Epithelial cell of proximal tubule (primary cell): ENCODE measurements around the gene TSPYL6. TPM values are rescaled to one million over a fixed set of nuclear protein-coding genes. Genes with fewer than 3 reads are reported as not detected.
"Not testable (repeated sequence)": the region's sequence is repeated elsewhere in the genome, so short reads cannot be mapped to it uniquely, and the experiment has no call there.

ENCODE experiments used
- DNase-seq: peaks from one replicate; pipeline ENCODE4 v3.0.0-alpha.2; 2011; ENCODE audit warnings: low read depth
- H3K4me3 ChIP-seq: 2 replicates; pipeline ENCODE4 v1.5.1; 2011; ENCODE audit warnings: low read depth, mild to moderate bottlenecking, low read length
- total RNA-seq: library from RNA; depleted of rRNA; stranded (reverse); fragments of >200 nt; gene quantifications from 2 replicates; pipeline ENCODE4 v1.2.3, GENCODE V29; 2015
- TF ChIP-seq, protein P1 (sequence below): conservative IDR thresholded peaks from 2 replicates; pipeline ENCODE4 v1.5.1; 2012; ENCODE audit warnings: low read depth, mild to moderate bottlenecking, low read length

The TSPYL6 gene
- not detected in 2 replicates for total RNA-seq

DNA sequence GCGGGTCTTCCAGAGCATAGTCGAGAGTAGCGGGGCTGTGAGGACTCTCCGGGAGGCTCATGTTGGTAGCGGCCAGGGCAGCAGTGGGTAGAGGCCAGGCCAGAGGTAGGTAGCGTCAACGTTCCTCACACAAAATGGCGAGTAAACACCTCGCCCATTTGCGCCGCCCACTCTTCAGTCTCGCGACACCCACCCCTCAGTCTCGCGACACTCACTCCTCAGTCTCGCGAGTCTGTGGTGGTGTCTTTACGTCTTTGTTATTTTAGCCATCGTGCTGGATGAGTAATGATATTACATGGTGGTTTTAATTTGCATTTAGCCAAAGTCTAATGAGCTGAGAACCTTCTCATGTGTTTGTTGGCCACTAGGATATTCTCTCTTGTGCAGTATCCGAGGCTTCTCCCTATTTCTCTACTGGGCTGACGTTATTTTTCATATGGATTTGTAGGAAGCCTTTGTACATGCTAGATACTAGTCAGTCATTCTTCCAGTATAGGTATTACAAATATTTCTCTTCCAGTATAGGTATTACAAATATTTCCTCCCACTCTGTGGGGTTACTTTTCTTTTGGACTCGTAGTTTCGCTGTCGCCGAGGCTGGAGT, at the start of gene TSPYL6:
TSPYL6 (minus strand) TSS at position 139 of the 604 bp plus-strand sequence; CDS start at position 61, 78 bp downstream.
- TF ChIP-seq, protein P1, sequence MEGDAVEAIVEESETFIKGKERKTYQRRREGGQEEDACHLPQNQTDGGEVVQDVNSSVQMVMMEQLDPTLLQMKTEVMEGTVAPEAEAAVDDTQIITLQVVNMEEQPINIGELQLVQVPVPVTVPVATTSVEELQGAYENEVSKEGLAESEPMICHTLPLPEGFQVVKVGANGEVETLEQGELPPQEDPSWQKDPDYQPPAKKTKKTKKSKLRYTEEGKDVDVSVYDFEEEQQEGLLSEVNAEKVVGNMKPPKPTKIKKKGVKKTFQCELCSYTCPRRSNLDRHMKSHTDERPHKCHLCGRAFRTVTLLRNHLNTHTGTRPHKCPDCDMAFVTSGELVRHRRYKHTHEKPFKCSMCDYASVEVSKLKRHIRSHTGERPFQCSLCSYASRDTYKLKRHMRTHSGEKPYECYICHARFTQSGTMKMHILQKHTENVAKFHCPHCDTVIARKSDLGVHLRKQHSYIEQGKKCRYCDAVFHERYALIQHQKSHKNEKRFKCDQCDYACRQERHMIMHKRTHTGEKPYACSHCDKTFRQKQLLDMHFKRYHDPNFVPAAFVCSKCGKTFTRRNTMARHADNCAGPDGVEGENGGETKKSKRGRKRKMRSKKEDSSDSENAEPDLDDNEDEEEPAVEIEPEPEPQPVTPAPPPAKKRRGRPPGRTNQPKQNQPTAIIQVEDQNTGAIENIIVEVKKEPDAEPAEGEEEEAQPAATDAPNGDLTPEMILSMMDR: no peak
- DNase-seq: no peak
- H3K4me3 ChIP-seq: no peak within 1 kb of the TSS

DNA sequence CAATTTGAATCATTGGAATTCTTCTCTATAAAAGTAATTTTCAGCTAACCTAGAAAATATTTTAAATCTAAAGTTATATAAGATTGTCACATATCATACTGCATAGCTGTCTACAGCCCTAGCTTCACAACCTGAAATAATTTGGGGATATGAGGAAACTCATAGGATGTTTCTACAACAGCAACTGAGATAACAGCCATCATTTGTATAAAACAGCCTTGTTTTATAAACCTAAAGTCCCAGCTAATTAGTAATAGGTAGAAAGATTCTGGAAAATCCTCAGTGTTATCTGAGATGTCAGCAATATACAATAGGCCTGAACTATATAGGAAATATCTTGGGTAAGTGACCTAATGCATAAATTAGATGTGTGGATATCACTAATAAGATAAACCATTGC, 47.6 kb upstream of the TSPYL6 start:
- no peak overlapping the region for H3K4me3 ChIP-seq
- TF ChIP-seq, protein P1: no peak
- DNase-seq: no peak

DNA sequence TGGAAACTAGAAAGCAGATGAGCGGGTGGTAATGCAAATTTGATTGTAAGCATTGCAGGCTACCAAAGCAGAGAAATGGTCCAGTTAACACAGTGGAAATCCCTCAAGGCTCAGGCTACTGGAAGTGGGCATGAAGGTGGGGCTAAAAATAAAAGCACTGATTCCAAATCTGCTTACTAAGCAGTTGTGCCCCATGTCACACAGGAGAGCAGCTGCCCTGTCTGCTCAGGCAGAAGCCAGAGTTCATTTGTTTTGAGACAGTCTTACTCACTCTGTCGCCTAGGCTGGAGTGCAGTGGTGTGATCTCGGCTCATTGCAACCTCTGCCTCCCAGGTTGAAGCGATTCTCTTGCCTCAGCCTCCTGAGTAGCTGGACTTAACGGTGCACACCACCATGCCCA, 42.5 kb upstream of the TSPYL6 start:
- DNase-seq: no peak
- no peak overlapping the region for H3K4me3 ChIP-seq
- TF ChIP-seq, protein P1: no peak

DNA sequence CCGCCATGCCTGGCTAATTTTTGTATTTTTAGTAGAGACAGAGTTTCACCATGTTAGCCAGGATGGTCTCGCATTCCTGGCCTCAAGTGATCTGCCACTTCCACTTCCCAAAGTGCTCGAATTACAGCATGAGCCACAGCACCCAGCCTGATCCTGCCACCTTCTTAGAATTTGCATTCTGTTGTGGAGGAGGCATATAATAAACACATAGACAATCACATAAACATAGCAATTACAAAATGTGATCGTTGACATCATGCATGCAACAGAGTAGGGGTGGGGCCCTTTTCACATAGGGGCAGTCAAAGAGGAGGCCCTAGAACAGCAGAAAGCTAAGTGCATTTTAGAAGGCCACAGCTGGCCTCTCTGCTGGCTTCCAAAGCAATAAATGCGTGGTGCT, 39.9 kb upstream of the TSPYL6 start:
- H3K4me3 ChIP-seq: no peak overlapping the region
- no peak for DNase-seq
- TF ChIP-seq, protein P1: no peak

DNA sequence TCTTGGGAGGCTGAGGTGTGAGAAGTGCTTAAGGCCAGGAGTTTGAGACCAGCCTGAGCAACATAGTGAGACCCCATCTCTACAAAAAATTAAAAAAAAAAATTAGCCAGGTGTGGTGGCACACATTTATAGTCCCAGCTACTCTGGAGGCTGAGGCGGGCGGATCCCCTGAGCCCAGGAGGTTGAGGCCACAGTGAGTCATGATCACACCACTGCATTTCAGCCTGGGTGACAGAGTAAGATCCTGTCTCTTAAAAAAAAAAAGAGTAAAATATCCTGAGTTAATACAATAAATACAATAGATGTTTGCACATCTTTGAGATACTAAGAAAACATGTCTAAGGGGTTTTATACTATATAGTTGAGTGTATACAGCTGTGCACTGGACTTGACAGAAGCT, 38.6 kb upstream of the TSPYL6 start:
- H3K4me3 ChIP-seq, DNase-seq: not testable (repeated sequence)

DNA sequence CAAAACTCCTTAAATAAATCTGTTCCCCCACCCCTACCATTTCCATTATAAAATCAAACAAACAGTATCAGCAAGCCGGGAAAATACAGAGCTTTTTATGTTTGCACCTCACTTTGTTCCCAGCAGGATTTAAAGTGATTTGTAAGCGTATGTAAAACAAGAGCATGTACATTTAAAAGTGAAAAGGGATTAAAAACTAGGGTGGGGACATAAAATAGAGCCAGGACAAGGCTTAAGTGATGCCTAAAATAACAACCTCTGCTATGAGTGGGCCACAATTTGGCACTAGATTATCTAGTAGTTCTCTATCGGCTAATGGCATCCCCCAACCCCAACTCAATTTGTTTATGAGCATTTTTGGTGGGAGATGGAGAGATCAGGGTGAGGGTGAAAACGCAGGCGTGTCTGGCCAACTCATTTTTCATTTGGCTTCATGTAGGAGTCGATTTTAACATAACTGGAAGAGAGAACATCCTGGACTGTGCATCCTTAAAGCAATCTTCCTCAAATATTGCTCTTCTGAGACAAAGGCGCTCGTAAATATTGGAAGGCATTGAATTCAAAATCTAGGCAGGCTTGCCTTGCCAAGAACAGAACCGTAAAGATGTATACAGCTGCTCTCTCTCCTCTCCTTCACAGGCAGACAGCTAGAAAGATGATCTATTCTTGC, 34.5 kb upstream of the TSPYL6 start:
- no peak overlapping the region for H3K4me3 ChIP-seq
- TF ChIP-seq, protein P1: no peak
- DNase-seq: no peak

DNA sequence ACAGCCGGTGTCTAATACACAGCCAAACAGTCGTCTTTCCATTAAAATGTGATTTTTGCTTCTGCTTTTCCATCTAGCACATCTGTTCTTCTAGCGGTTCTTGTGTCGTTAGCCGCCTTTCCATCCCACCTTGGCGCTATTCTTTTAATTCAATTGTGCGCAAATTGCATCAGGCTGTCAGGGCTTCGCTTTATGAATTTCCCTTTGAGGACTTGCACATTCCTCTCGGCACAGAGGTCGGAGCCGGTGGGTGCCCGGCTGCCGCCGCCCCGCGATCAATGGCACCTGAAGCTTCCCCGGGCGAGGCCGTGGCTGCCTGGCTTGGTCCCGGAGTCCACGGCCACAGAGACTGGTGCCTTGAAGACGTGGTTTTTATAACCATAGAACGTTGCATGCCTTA, 33.9 kb upstream of the TSPYL6 start:
- TF ChIP-seq, protein P1: no peak
- no peak overlapping the region for H3K4me3 ChIP-seq
- DNase-seq: no peak
